Activated T-helper 2 cell treated with anti-CD3 and anti-CD28 coated beads, Interferon-gamma antibody, Interleukin-2, Interleukin-4, amounts not matched to agents 10 μg/mL and 5 μg/mL and 100 μg/mL, durations not matched to agents 14 hours and 24 hours and 36 hours (primary cell): ENCODE results near the gene HS6ST3. TPM values are rescaled to one million over a fixed set of nuclear protein-coding genes. Genes with fewer than 3 reads are reported as not detected.

Source experiments
- DNase-seq: peaks from one replicate; pipeline ENCODE4 v3.0.0; 2021; ENCODE audit warnings: low spot score
- H3K27ac Mint-ChIP-seq: one replicate; pipeline ENCODE4 v1.8.0; 2021; ENCODE audit warnings: mixed read lengths
- H3K27me3 Mint-ChIP-seq: one replicate; pipeline ENCODE4 v1.8.0; 2021; ENCODE audit warnings: low read depth, mixed read lengths
- H3K36me3 Mint-ChIP-seq: one replicate; pipeline ENCODE4 v1.8.0; 2021; ENCODE audit warnings: low read depth, mixed read lengths
- H3K4me1 Mint-ChIP-seq: one replicate; pipeline ENCODE4 v1.8.0; 2021; ENCODE audit warnings: low read depth, mixed read lengths
- H3K4me3 Mint-ChIP-seq: one replicate; pipeline ENCODE4 v1.8.0; 2021; ENCODE audit warnings: low read depth, mild to moderate bottlenecking, moderate library complexity, mixed read lengths
- H3K9me3 Mint-ChIP-seq: one replicate; pipeline ENCODE4 v1.8.0; 2021; ENCODE audit warnings: mixed read lengths
- intact Hi-C: fragments of 100-400 bp; cut with micrococcal nuclease; formaldehyde crosslinking; loops from one replicate; pipeline ENCODE4 v1.15.1; 2023
- total RNA-seq: library from RNA; stranded (reverse); gene quantifications from 2 replicates; pipeline ENCODE4 v1.2.3, GENCODE V29; 2022

The HS6ST3 gene
- total RNA-seq, 1 donor from 2014 or later, result not detected

- Mint-ChIP-seq H3K36me3 (no peaks in the 10 kb centered on the region), H3K4me3 (no peak overlapping the region), H3K27ac (no peak overlapping the region), H3K27me3 (no peaks in the 10 kb centered on the region), H3K4me1 (no peaks in the 10 kb centered on the region), H3K9me3 (peaks cover 3% of the 10 kb centered on the region)
- DNase-seq, result no peak
- intact Hi-C loops, result no loop called here
Observed at GRCh38 chr13:96397807-96398206, 307.9 kb downstream of the HS6ST3 start.

DNA sequence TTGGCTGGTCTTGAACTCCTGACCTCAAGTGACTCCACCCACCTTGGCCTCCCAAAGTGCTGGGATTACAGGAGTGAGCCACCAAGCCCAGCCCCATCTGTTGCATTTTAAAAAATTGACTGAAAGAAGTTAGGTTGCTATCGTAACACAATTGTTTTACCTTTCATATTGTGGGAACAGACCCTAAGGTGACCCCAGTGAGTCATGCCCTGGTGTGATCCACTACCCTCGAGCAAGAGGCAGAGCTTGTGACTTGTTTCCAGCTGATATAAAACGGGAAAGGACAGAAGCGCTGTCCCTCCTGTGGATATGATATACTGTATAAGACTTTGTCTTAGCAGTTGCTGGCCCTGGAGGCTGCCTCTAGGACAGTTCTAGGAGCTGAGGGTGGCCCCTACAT, 308.6 kb downstream of the HS6ST3 start:
- H3K4me1 Mint-ChIP-seq, result no peaks in the 10 kb centered on the region
- no peaks in the 10 kb centered on the region for H3K36me3 Mint-ChIP-seq
- H3K4me3 Mint-ChIP-seq, result no peak overlapping the region
- no peaks in the 10 kb centered on the region for H3K27me3 Mint-ChIP-seq
- H3K27ac Mint-ChIP-seq, result no peak overlapping the region
- intact Hi-C loops, result no loop called here
- DNase-seq, result no peak
- H3K9me3 Mint-ChIP-seq, result peaks cover 6% of the 10 kb centered on the region

DNA sequence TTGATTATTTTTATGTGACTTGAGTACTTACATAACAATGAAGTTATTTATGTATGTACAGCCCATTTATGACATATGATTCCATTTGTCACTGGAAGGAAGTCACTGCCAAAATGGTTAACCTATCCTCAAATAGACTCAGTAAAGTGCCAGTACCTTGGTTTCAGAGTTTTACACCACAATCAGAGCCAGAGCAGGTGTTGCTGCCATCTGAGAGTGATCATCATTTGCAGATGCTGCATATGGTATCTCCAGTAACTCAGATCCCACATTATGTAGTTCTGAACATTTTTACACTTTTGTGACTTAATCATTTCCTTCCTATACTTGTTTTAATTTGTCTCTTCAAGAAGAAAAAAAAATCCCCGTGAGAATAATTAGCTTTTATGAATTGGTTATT, 313.3 kb downstream of the HS6ST3 start:
- Mint-ChIP-seq H3K27me3 (no peaks in the 10 kb centered on the region), H3K27ac (no peak overlapping the region), H3K36me3 (no peaks in the 10 kb centered on the region), H3K4me3 (no peak overlapping the region), H3K9me3 (peaks cover 5% of the 10 kb centered on the region), H3K4me1 (no peaks in the 10 kb centered on the region)
- no peak for DNase-seq
- intact Hi-C loops, result no loop called here

GRCh38 chr13:96403651-96404050, 313.7 kb downstream of the HS6ST3 start:
- H3K4me1 Mint-ChIP-seq, result no peaks in the 10 kb centered on the region
- intact Hi-C loops, result no loop called here
- no peaks in the 10 kb centered on the region for H3K36me3 Mint-ChIP-seq
- H3K4me3 Mint-ChIP-seq, result no peak overlapping the region
- peaks cover 8% of the 10 kb centered on the region for H3K9me3 Mint-ChIP-seq
- H3K27ac Mint-ChIP-seq, result no peak overlapping the region
- H3K27me3 Mint-ChIP-seq, result no peaks in the 10 kb centered on the region
- DNase-seq, result no peak

DNA sequence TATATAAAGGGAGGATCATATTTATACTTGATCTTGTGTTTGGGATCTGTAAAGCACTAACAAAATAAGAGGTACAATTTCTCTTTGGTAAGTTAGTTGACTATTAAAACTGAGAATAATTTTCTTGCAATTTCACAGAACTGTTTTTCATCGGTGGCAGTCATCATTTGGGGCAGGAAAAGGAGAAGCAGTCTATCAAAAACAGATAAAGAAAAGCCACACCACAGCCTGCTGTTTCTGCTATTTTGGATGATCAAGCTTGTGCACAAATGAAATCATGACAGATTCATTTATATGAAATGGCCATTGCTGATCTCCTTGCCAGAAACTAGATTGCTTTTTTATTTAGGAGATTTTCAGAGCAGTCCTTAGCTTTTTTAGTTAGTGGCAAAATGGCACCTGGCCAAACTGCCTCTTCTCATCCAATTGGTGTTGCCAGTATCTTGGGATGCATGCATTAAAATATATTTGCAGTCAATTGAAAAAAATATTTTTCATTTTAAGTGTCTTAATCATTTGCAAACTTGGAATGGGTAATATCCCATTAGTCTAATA, 326.0 kb downstream of the HS6ST3 start:
- Mint-ChIP-seq H3K9me3 (peaks cover 14% of the 10 kb centered on the region), H3K36me3 (no peaks in the 10 kb centered on the region), H3K4me3 (no peak overlapping the region), H3K4me1 (no peaks in the 10 kb centered on the region), H3K27ac (no peak overlapping the region), H3K27me3 (no peaks in the 10 kb centered on the region)
- intact Hi-C loops, result no loop called here
- DNase-seq, result no peak

GRCh38 chr13:96417939-96418685, 328.2 kb downstream of the HS6ST3 start:
- intact Hi-C loops, result no loop called here
- no peak for DNase-seq
- Mint-ChIP-seq H3K27me3 (no peaks in the 10 kb centered on the region), H3K36me3 (no peaks in the 10 kb centered on the region), H3K9me3 (peaks cover 8% of the 10 kb centered on the region), H3K4me3 (no peak overlapping the region), H3K4me1 (no peaks in the 10 kb centered on the region), H3K27ac (no peak overlapping the region)

DNA sequence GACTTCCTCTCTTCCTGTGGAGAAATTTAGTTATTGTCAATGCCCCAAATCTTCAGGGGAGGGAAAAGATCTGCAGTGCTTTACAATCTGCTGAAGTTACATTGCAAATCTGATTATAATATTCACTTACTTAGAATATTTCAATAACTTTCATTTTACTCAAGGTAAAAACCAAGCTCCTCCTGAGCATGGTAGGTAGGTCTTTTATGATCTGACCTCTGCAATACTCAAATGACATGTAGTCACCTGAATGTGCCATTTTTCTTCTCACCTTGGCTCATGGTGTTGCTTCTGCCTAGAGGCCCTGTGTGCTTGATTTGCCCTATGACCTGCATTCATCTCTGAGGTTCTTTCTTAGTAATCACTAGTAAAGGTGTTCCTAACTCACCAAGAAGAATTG, 331.4 kb downstream of the HS6ST3 start:
- H3K36me3 Mint-ChIP-seq, result no peaks in the 10 kb centered on the region
- intact Hi-C loops, result no loop called here
- H3K27me3 Mint-ChIP-seq, result no peaks in the 10 kb centered on the region
- H3K4me3 Mint-ChIP-seq, result no peak overlapping the region
- DNase-seq, result no peak
- peaks cover 8% of the 10 kb centered on the region for H3K9me3 Mint-ChIP-seq
- no peak overlapping the region for H3K27ac Mint-ChIP-seq
- no peaks in the 10 kb centered on the region for H3K4me1 Mint-ChIP-seq

- Mint-ChIP-seq H3K4me1 (no peaks in the 10 kb centered on the region), H3K27ac (no peak overlapping the region), H3K9me3 (peaks cover 8% of the 10 kb centered on the region), H3K36me3 (no peaks in the 10 kb centered on the region), H3K27me3 (no peaks in the 10 kb centered on the region), H3K4me3 (no peak overlapping the region)
- DNase-seq, result no peak
- intact Hi-C loops, result no loop called here
Observed at GRCh38 chr13:96422002-96422401, 332.1 kb downstream of the HS6ST3 start.

- H3K9me3 Mint-ChIP-seq, result peaks cover 9% of the 10 kb centered on the region
Observed at GRCh38 chr13:96426167-96426566, 336.3 kb downstream of the HS6ST3 start.

DNA sequence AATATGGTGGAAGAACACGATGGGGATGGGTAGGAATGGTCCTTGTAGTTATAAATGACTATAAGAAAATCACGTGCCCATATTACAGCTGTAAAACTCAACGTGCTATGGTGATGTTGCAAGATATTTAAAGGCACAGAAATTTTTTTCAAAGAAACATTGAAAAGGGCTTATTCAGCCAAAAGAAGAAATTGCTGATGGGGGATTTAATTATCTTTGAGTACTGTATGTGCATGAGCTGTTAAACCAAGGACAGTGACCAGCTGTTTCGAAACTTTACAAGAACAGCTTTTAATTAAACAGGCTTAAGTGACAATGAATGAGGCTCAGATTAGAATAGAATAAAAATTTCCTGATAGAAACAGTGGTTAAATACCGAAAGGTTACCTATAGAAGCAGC, 339.0 kb downstream of the HS6ST3 start:
- intact Hi-C loops, result no loop called here
- Mint-ChIP-seq H3K4me3 (no peak overlapping the region), H3K36me3 (no peaks in the 10 kb centered on the region), H3K4me1 (no peaks in the 10 kb centered on the region), H3K27ac (no peak overlapping the region), H3K9me3 (peaks cover 15% of the 10 kb centered on the region), H3K27me3 (no peaks in the 10 kb centered on the region)
- no peak for DNase-seq

More at GRCh38 chr13:96426167-96426566, 336.3 kb downstream of the HS6ST3 start:
- intact Hi-C loops, result no loop called here
- Mint-ChIP-seq H3K4me1 (no peaks in the 10 kb centered on the region), H3K36me3 (no peaks in the 10 kb centered on the region), H3K4me3 (no peak overlapping the region), H3K27me3 (no peaks in the 10 kb centered on the region), H3K27ac (no peak overlapping the region)
- DNase-seq, result no peak

DNA sequence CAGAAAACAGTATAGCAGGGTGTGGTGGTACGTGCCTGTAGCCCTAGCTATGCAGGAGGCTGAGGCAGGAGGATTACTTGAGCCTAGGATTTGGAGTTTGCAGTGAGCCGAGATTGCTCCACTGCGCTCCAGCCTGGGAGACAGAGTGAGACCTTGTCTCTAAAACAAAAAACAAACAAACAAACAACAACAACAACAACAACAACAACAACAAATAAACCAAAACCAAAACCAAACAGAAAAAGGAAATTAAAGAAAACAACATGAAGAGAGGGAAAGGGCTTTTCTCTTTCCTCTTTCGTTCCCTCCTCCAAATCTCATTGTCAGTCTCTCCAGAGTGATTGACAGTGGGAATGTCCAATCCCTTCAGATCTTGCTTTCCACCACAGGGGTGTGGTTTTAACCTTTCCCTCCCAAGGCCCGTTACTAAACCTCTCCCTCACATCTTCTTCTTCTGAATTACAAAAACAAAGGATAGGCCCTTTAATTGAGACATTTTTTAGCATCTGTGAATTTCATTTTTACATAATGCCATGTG, 341.2 kb downstream of the HS6ST3 start:
- no peaks in the 10 kb centered on the region for H3K27me3 Mint-ChIP-seq
- no peaks in the 10 kb centered on the region for H3K4me1 Mint-ChIP-seq
- H3K9me3 Mint-ChIP-seq, result peaks cover 33% of the 10 kb centered on the region
- H3K36me3 Mint-ChIP-seq, result no peaks in the 10 kb centered on the region
- H3K27ac Mint-ChIP-seq, result no peak overlapping the region
- no peak for DNase-seq
- intact Hi-C loops, result no loop called here
- H3K4me3 Mint-ChIP-seq, result no peak overlapping the region

GRCh38 chr13:96444676-96445075, 354.8 kb downstream of the HS6ST3 start:
- Mint-ChIP-seq H3K36me3 (no peaks in the 10 kb centered on the region), H3K9me3 (peaks cover 32% of the 10 kb centered on the region)

DNA sequence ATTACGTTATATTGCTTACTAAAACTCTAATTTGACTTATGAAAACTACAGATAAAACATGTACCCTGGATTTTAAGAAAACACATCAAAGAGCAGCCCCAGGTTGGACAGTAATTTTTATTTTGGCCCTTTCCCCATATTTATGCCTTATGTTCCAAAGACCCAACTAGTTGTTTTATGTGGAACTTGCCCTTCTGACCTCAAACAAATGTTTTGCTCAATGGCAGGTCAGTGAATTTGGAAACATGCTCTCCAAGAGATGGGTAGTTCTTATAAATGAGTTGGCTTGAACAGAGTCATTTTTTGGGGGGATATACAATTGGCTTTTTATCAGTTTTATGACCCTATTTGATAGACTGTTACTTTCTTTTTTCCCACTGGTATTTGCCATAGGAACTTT, 360.0 kb downstream of the HS6ST3 start:
- Mint-ChIP-seq H3K4me1 (no peaks in the 10 kb centered on the region), H3K4me3 (no peak overlapping the region), H3K9me3 (peaks cover 11% of the 10 kb centered on the region), H3K36me3 (no peaks in the 10 kb centered on the region), H3K27ac (no peak overlapping the region), H3K27me3 (no peaks in the 10 kb centered on the region)
- DNase-seq, result no peak
- intact Hi-C loops, result no loop called here

More at GRCh38 chr13:96444676-96445075, 354.8 kb downstream of the HS6ST3 start:
- intact Hi-C loops, result no loop called here
- H3K27ac Mint-ChIP-seq, result no peak overlapping the region
- no peaks in the 10 kb centered on the region for H3K27me3 Mint-ChIP-seq
- no peak for DNase-seq
- H3K4me1 Mint-ChIP-seq, result no peaks in the 10 kb centered on the region
- H3K4me3 Mint-ChIP-seq, result no peak overlapping the region
